Measurements from ENCODE around the gene CDC45.

GRCh38 chr22:19457828-19458428 is 21.8 kb upstream of the CDC45 start:
- TF ChIP-seq CTCF (IDR thresholded peaks at IDR 0.05) = no peak
- no peak for TF ChIP-seq EP300 (IDR thresholded peaks at IDR 0.05)

All from tibial nerve (tissue), 4 donors.